Right lobe of liver (tissue), 4 donors: Measurements from ENCODE around the gene TNFRSF19.

ENCODE experiments used
- POLR2A ChIP-seq: fragments of 450-650 bp; IDR thresholded peaks from one replicate; pipeline ENCODE4 v1.6.1; 2017; ENCODE audit warnings: antibody characterized with exemption, mild to moderate bottlenecking
- TF ChIP-seq, protein P1 (sequence below), 4 donors: fragments of 200-600 bp in 3 of 4; fragments of 450-650 bp in 1 of 4; IDR thresholded peaks; one replicate each; pipeline versions ENCODE4 v1.5.1 to v1.8.0; 2016 to 2022; ENCODE audit warnings: antibody characterized with exemption in 4 of 4, mild to moderate bottlenecking in 2 of 4
- donor health status: DM: no; HTN: no; CAD: no.
- donor health status: DM: no; HTN: no; CAD: no.
- donor health status: DM: no; HTN: yes; CAD: no.

DNA sequence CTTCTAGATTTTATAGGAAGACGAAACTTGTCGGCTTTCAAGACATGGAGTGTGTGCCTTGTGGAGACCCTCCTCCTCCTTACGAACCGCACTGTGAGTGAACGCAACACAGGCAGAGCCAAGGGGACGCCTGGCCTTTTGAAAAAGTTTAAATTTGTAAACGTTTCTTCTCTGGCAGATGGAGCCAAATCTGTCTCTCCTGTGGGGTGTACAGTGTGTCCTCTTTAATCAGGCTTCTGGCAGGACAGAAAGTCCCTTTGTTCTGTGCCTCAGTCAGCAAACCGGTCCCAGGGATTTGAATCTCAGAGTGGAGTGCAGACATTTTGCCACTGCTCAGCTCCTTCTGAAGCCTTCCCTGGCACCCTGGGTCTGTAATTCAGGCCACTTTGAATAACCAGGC, 56.5 kb downstream of the TNFRSF19 start:
- TF ChIP-seq, protein P1, sequence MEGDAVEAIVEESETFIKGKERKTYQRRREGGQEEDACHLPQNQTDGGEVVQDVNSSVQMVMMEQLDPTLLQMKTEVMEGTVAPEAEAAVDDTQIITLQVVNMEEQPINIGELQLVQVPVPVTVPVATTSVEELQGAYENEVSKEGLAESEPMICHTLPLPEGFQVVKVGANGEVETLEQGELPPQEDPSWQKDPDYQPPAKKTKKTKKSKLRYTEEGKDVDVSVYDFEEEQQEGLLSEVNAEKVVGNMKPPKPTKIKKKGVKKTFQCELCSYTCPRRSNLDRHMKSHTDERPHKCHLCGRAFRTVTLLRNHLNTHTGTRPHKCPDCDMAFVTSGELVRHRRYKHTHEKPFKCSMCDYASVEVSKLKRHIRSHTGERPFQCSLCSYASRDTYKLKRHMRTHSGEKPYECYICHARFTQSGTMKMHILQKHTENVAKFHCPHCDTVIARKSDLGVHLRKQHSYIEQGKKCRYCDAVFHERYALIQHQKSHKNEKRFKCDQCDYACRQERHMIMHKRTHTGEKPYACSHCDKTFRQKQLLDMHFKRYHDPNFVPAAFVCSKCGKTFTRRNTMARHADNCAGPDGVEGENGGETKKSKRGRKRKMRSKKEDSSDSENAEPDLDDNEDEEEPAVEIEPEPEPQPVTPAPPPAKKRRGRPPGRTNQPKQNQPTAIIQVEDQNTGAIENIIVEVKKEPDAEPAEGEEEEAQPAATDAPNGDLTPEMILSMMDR (IDR thresholded peaks at IDR 0.05): no peak
- no peak for TF ChIP-seq POLR2A
